A549 (cell line): ENCODE data around the gene PDLIM1. TPM values are rescaled to one million over a fixed set of nuclear protein-coding genes. Genes with fewer than 3 reads are reported as not detected.
A peak's percentile ranks its signal among the peaks of the same experiment; 100 is the strongest.

ENCODE experiments used
- ATAC-seq, 2 experiments: fragments of 200-7000 bp in 1 of 2; fragments of >200 bp in 1 of 2; cut with Nextera tagmentation in 1 of 2; cut with Tn5 transposase in 1 of 2; 3 replicates each; pipeline versions ENCODE4 v1.8.0 to v1.9.1; 2018 to 2020; ENCODE audit warnings: mild to moderate bottlenecking in 1 of 2, moderate library complexity in 1 of 2
- CTCF ChIA-PET: fragments of 300-600 bp; sonication (Branson Sonifier 250); formaldehyde crosslinking; extraction: SDS; loops from one replicate; lab custom pipeline; 2021; ENCODE audit warnings: antibody characterized with exemption, inconsistent platforms; lab: Yijun Ruan, JAX
- POLR2A ChIA-PET: fragments of 350-600 bp; formaldehyde crosslinking; extraction: SDS; loops from one replicate; lab custom pipeline; 2021; ENCODE audit warnings: antibody characterized with exemption, inconsistent platforms; lab: Yijun Ruan, JAX
- DNase-seq, 2 experiments: peaks; one replicate each; pipeline versions ENCODE4 v3.0.0 to v3.0.0-alpha.2; 2011 to 2016; ENCODE audit warnings: low read depth in 1 of 2, low spot score in 1 of 2
- FAIRE-seq: peaks from 2 replicates; lab custom pipeline; 2011; peaks lifted over from hg19 to GRCh38; lab: Jason Lieb, UNC
- H3K27ac ChIP-seq, 2 experiments: fragments of >200 bp; sonication (Bioruptor Twin); formaldehyde crosslinking; 3 replicates each; pipeline ENCODE4 v1.5.1; 2016 to 2017
- H3K4me1 ChIP-seq: fragments of >200 bp; sonication (Bioruptor Twin); formaldehyde crosslinking; 3 replicates; pipeline ENCODE4 v1.6.1; 2016
- H3K4me2 ChIP-seq: fragments of >200 bp; sonication (Bioruptor Twin); formaldehyde crosslinking; 3 replicates; pipeline ENCODE4 v1.6.1; 2016
- H3K4me3 ChIP-seq: fragments of >200 bp; sonication (Bioruptor Twin); formaldehyde crosslinking; 3 replicates; pipeline ENCODE4 v1.5.1; 2016
- H3K9me3 ChIP-seq: fragments of >200 bp; sonication (Bioruptor Twin); formaldehyde crosslinking; 3 replicates; pipeline ENCODE4 v1.6.1; 2016
- BCL3 ChIP-seq: fragments of >200 bp; sonication (Bioruptor Twin); formaldehyde crosslinking; IDR thresholded peaks from 3 replicates; pipeline ENCODE4 v1.6.1; 2016
- CBX8 ChIP-seq: fragments of 200-600 bp; sonication (generic); IDR thresholded peaks from 2 replicates; pipeline ENCODE4 v1.6.1; 2016
- CEBPB ChIP-seq, 2 experiments: fragments of >200 bp in 1 of 2; sonication (Bioruptor Twin) in 1 of 2; formaldehyde crosslinking in 1 of 2; IDR thresholded peaks; 2 replicates each; pipeline ENCODE4 v1.6.1; 2012 to 2016
- CHD2 ChIP-seq: fragments of 150-350 bp; IDR thresholded peaks from 2 replicates; pipeline ENCODE4 v1.6.1; 2014; ENCODE audit warnings: low read length; ENCODE audit not compliant: partially characterized antibody
- E2F6 ChIP-seq: IDR thresholded peaks from 2 replicates; pipeline ENCODE4 v1.6.1; 2012; ENCODE audit warnings: low read depth, borderline replicate concordance
- ELK1 ChIP-seq: fragments of 150-350 bp; IDR thresholded peaks from 2 replicates; pipeline ENCODE4 v1.6.1; 2014; ENCODE audit warnings: low read depth, mild to moderate bottlenecking, low read length
- FOSB ChIP-seq: fragments of 250-450 bp; sonication (Bioruptor Pico); IDR thresholded peaks from 2 replicates; pipeline ENCODE4 v1.5.0; 2020; ENCODE audit warnings: mild to moderate bottlenecking, moderate library complexity
- HES2 ChIP-seq: fragments of >200 bp; sonication (Bioruptor Twin); formaldehyde crosslinking; IDR thresholded peaks from 2 replicates; pipeline ENCODE4 v1.6.1; 2016
- HMGXB4 ChIP-seq: fragments of 250-450 bp; sonication (Bioruptor Pico); IDR thresholded peaks from 2 replicates; pipeline ENCODE4 v1.5.0; 2021; ENCODE audit warnings: mild to moderate bottlenecking, moderate library complexity, borderline replicate concordance
- HOXA7 ChIP-seq: fragments of 250-450 bp; sonication (Bioruptor Pico); IDR thresholded peaks from 2 replicates; pipeline ENCODE4 v1.5.0; 2020; ENCODE audit warnings: mild to moderate bottlenecking, moderate library complexity
- JUN ChIP-seq, 2 experiments: fragments of >200 bp; sonication (Bioruptor Twin); formaldehyde crosslinking; IDR thresholded peaks; 2 replicates in 1 of 2; 3 replicates in 1 of 2; pipeline ENCODE4 v1.6.1; 2016 to 2017
- KDM1A ChIP-seq: fragments of 200-600 bp; sonication (generic); IDR thresholded peaks from 2 replicates; pipeline ENCODE4 v1.6.1; 2016; ENCODE audit warnings: low read depth, mild to moderate bottlenecking
- MAFK ChIP-seq: fragments of 450-650 bp; IDR thresholded peaks from 2 replicates; pipeline ENCODE4 v1.6.1; 2014; ENCODE audit not compliant: partially characterized antibody
- NPAS2 ChIP-seq: fragments of 250-450 bp; sonication (Bioruptor Pico); IDR thresholded peaks from 2 replicates; pipeline ENCODE4 v1.8.0; 2022; ENCODE audit warnings: mild to moderate bottlenecking, moderate library complexity, borderline replicate concordance
- PHF8 ChIP-seq: fragments of 200-600 bp; sonication (generic); IDR thresholded peaks from 2 replicates; pipeline ENCODE4 v1.6.1; 2016; ENCODE audit warnings: low read depth, mild to moderate bottlenecking, antibody characterized with exemption, moderate library complexity, borderline replicate concordance
- POLR2A ChIP-seq: IDR thresholded peaks from 2 replicates; pipeline ENCODE4 v1.6.1; 2012; ENCODE audit warnings: mild to moderate bottlenecking, low read length
- POLR2AphosphoS2 ChIP-seq: conservative IDR thresholded peaks from 2 replicates; pipeline ENCODE4 v1.6.1; 2012; ENCODE audit warnings: low read length, improper control_type of control experiment, inconsistent platforms
- RAD21 ChIP-seq, 2 experiments: fragments of >200 bp in 1 of 2; sonication (Bioruptor Twin) in 1 of 2; formaldehyde crosslinking in 1 of 2; IDR thresholded peaks in 1 of 2; conservative IDR thresholded peaks in 1 of 2; 2 replicates in 1 of 2; 3 replicates in 1 of 2; pipeline ENCODE4 v1.6.1; 2012 to 2018; ENCODE audit warnings: inconsistent platforms in 1 of 2
- RARB ChIP-seq: fragments of 250-450 bp; sonication (Bioruptor Pico); IDR thresholded peaks from 2 replicates; pipeline ENCODE4 v1.8.0; 2021; ENCODE audit warnings: mild to moderate bottlenecking, moderate library complexity
- SMC3 ChIP-seq: fragments of >200 bp; sonication (Bioruptor Twin); formaldehyde crosslinking; IDR thresholded peaks from 3 replicates; pipeline ENCODE4 v1.6.1; 2018; ENCODE audit warnings: inconsistent platforms
- USF2 ChIP-seq: fragments of 450-650 bp; IDR thresholded peaks from 2 replicates; pipeline ENCODE4 v1.6.1; 2014; ENCODE audit warnings: antibody characterized with exemption
- ZFP36 ChIP-seq: fragments of 450-650 bp; IDR thresholded peaks from 2 replicates; pipeline ENCODE4 v1.6.1; 2014; ENCODE audit warnings: borderline replicate concordance; ENCODE audit not compliant: partially characterized antibody
- ZSCAN20 ChIP-seq: fragments of 250-450 bp; sonication (Bioruptor Pico); IDR thresholded peaks from 2 replicates; pipeline ENCODE4 v1.8.0; 2022; ENCODE audit warnings: mild to moderate bottlenecking, moderate library complexity
- WGBS: methylation state at CpG from one replicate; pipeline ENCODE4 v1.1.6; 2017; ENCODE audit errors: missing lambda C conversion rate; 5-methylcytosine and 5-hydroxymethylcytosine counted together
- polyA plus RNA-seq, 4 experiments: library from polyadenylated mRNA; depleted of rRNA in 3 of 4; stranded (reverse); fragments of >200 nt; fragmentation: RNase III in 1 of 4; extraction: RNeasy Plus Mini Kit Qiagen cat#74134 plus additional on column Dnase treatment in 1 of 4; gene quantifications; 2 replicates in 3 of 4; 3 replicates in 1 of 4; pipeline ENCODE4 v1.2.3, GENCODE V29; 2011 to 2017

PDLIM1 gene
- polyA plus RNA-seq, 2 of the 4 experiments (the other 2 are of a cell fraction), result 92.5 to 128 TPM

GRCh38 chr10:95315509-95315908 is 24.7 kb upstream of the PDLIM1 start:
- TF ChIP-seq HES2, result no peak
- no peak for TF ChIP-seq RAD21 (conservative IDR thresholded peaks at IDR 0.05 in 1 of 2, IDR thresholded peaks at IDR 0.05 in 1 of 2)
- no peak for TF ChIP-seq PHF8
- TF ChIP-seq E2F6, result no peak
- no peak for TF ChIP-seq CBX8
- no peak for TF ChIP-seq HMGXB4 (CRISPR knock-in tag)
- TF ChIP-seq ZSCAN20, result no peak
- no peak for TF ChIP-seq USF2
- no peak for TF ChIP-seq FOSB (CRISPR knock-in tag)
- no peak for TF ChIP-seq BCL3
- TF ChIP-seq KDM1A, result no peak
- WGBS, result 81% methylated on average over 2 of the region's 2 CpGs
- ATAC-seq (no peak; a peak in 1 of 6 replicates), DNase-seq (no peak), FAIRE-seq (no peak)
- no peaks in the 10 kb centered on the region for H3K9me3 ChIP-seq
- no peak overlapping the region for H3K4me3 ChIP-seq
- no peak overlapping the region for H3K27ac ChIP-seq
- POLR2A ChIA-PET, result no interaction called here
- H3K4me2 ChIP-seq, result no peak overlapping the region
- H3K4me1 ChIP-seq, result peaks cover 7% of the 10 kb centered on the region; the same call in 2 of the 3 replicates
- CTCF ChIA-PET, result interaction anchor here (0.9 to 2.6 kb wide), 3 partner anchors 38 to 311 kb away, joined by 3 to 8 read pairs (median 3); no protein-coding TSS in a partner anchor

- DNase-seq, result no peak
- Histone ChIP-seq H3K4me3 (no peak overlapping the region), H3K27ac (peak overlapping the region in 1 of 2 experiments; percentile 16; a peak in 1 of 6 replicates), H3K4me2 (no peak overlapping the region), H3K9me3 (no peaks in the 10 kb centered on the region), H3K4me1 (peaks cover 14% of the 10 kb centered on the region)
- ATAC-seq, result peak in 1 of 2 experiments; percentile 31; a peak in 3 of 6 replicates
- CTCF ChIA-PET, result no interaction called here
- POLR2A ChIA-PET, result no interaction called here
- FAIRE-seq, result no peak
- WGBS, result 81% methylated on average over 4 of the region's 4 CpGs
- TF ChIP-seq NPAS2 (CRISPR knock-in tag) (no peak), CHD2 (no peak), CBX8 (no peak)
These were observed 23.6 kb upstream of the PDLIM1 start for GRCh38 chr10:95314192-95314918.

GRCh38 chr10:95312986-95313495 is 22.2 kb upstream of the PDLIM1 start:
- POLR2A ChIA-PET, result no interaction called here
- H3K4me3 ChIP-seq, result no peak overlapping the region
- H3K9me3 ChIP-seq, result no peaks in the 10 kb centered on the region
- ATAC-seq (no peak), FAIRE-seq (no peak), DNase-seq (no peak)
- WGBS, result 94% methylated on average over 1 of the region's 1 CpG
- no peak overlapping the region for H3K4me2 ChIP-seq
- peaks cover 25% of the 10 kb centered on the region for H3K4me1 ChIP-seq
- no peak overlapping the region for H3K27ac ChIP-seq
- CTCF ChIA-PET, result interaction anchor here (0.6 to 1.2 kb wide), 2 partner anchors 46 to 50 kb away, joined by 3 read pairs; no protein-coding TSS in a partner anchor
- TF ChIP-seq ELK1 (no peak), CEBPB (IDR thresholded peaks at IDR 0.05) (no peak), NPAS2 (CRISPR knock-in tag) (no peak), RARB (no peak), POLR2A (no peak), HES2 (no peak), KDM1A (no peak), USF2 (no peak), RAD21 (conservative IDR thresholded peaks at IDR 0.05 in 1 of 2, IDR thresholded peaks at IDR 0.05 in 1 of 2) (no peak), HOXA7 (CRISPR knock-in tag) (no peak), JUN (IDR thresholded peaks at IDR 0.05) (no peak), POLR2AphosphoS2 (no peak), SMC3 (no peak), ZFP36 (no peak), MAFK (no peak)
